SU-DHL-6 (cell line): ENCODE results near the gene CALN1.
"Not testable (repeated sequence)": the region's sequence is repeated elsewhere in the genome, so short reads cannot be mapped to it uniquely, and the experiment has no call there.

Experiments used
- CTCF ChIP-seq: fragments of 200-600 bp; sonication (generic); IDR thresholded peaks from one replicate; pipeline ENCODE4 v1.5.1; 2017; ENCODE audit warnings: antibody characterized with exemption, mild to moderate bottlenecking, low read length, moderate library complexity; ENCODE audit not compliant: insufficient read depth, poor library complexity, severe bottlenecking
- EZH2phosphoT487 ChIP-seq: fragments of 200-600 bp; sonication (generic), shearing (Covaris generic); conservative IDR thresholded peaks from 2 replicates; pipeline ENCODE4 v1.6.1; 2018; ENCODE audit warnings: mild to moderate bottlenecking, antibody characterized with exemption, low read length, moderate library complexity, mixed read lengths

GRCh38 chr7:71822406-71822805 is 589.7 kb downstream of the CALN1 start:
- not testable (repeated sequence) for TF ChIP-seq EZH2phosphoT487, CTCF
